K562 (cell line): ENCODE results near the gene ZBTB16. TPM values are rescaled to one million over a fixed set of nuclear protein-coding genes. Genes with fewer than 3 reads are reported as not detected.
A peak's percentile ranks its signal among the peaks of the same experiment; 100 is the strongest.

Experiments
- BRF2 ChIP-seq: IDR thresholded peaks from 3 replicates; pipeline ENCODE4 v1.6.1; 2011; ENCODE audit warnings: borderline replicate concordance, mild to moderate bottlenecking; ENCODE audit not compliant: insufficient read length, insufficient read depth
- CTCF ChIP-seq, 3 experiments: IDR thresholded peaks in 2 of 3; conservative IDR thresholded peaks in 1 of 3; 2 replicates each; pipeline ENCODE4 v1.5.1; 2011 to 2012; ENCODE audit warnings: low read length in 3 of 3, mild to moderate bottlenecking in 3 of 3, control low read depth in 2 of 3, improper control_type of control experiment in 1 of 3, inconsistent platforms in 1 of 3, low read depth in 1 of 3, mixed read lengths in 1 of 3, moderate library complexity in 1 of 3; ENCODE audit not compliant: insufficient read depth in 2 of 3
- E4F1 ChIP-seq: fragments of 250-450 bp; sonication (Bioruptor Pico); IDR thresholded peaks from 2 replicates; pipeline ENCODE4 v1.5.0; 2021; ENCODE audit warnings: mild to moderate bottlenecking, borderline replicate concordance
- HBP1 ChIP-seq: fragments of 450-650 bp; formaldehyde crosslinking; IDR thresholded peaks from 2 replicates; pipeline ENCODE4 v1.4.0; 2022; ENCODE audit warnings: missing genetic modification characterization
- HMGN3 ChIP-seq: IDR thresholded peaks from 2 replicates; pipeline ENCODE4 v1.6.1; 2011; ENCODE audit warnings: borderline replicate concordance, low read depth, mild to moderate bottlenecking, mixed read lengths, low read length; ENCODE audit not compliant: insufficient read length; ENCODE audit errors: extremely low read depth
- IRF9 ChIP-seq: fragments of 450-650 bp; IDR thresholded peaks from 2 replicates; pipeline ENCODE4 v1.6.1; 2016; ENCODE audit warnings: missing biosample characterization, missing genetic modification characterization
- KLF6 ChIP-seq: fragments of 250-450 bp; sonication (Bioruptor Pico); IDR thresholded peaks from 2 replicates; pipeline ENCODE4 v1.4.0; 2020; ENCODE audit warnings: mild to moderate bottlenecking, moderate library complexity, borderline replicate concordance
- PHB ChIP-seq: fragments of 250-450 bp; sonication (Bioruptor Pico); IDR thresholded peaks from 2 replicates; pipeline ENCODE4 v1.5.0; 2021
- SMARCE1 ChIP-seq: fragments of 450-650 bp; IDR thresholded peaks from 2 replicates; pipeline ENCODE4 v1.7.1; 2016; ENCODE audit warnings: mild to moderate bottlenecking
- SNRNP70 ChIP-seq: fragments of 200-400 bp; formaldehyde crosslinking; optimal IDR thresholded peaks from 2 replicates; pipeline ENCODE3; 2017; ENCODE audit warnings: low read depth, low read length
- TFE3 ChIP-seq: fragments of 450-650 bp; formaldehyde crosslinking; IDR thresholded peaks from 2 replicates; pipeline ENCODE4 v1.4.0; 2020; ENCODE audit warnings: mild to moderate bottlenecking, mixed read lengths
- ZBTB12 ChIP-seq: fragments of 250-450 bp; sonication (Bioruptor Pico); IDR thresholded peaks from 2 replicates; pipeline ENCODE4 v1.4.0; 2020
- ZNF316 ChIP-seq: fragments of 450-650 bp; IDR thresholded peaks from 2 replicates; pipeline ENCODE4 v1.6.1; 2016
- ZZZ3 ChIP-seq: fragments of 450-650 bp; IDR thresholded peaks from 2 replicates; pipeline ENCODE4 v1.6.1; 2016; ENCODE audit warnings: antibody characterized with exemption, mild to moderate bottlenecking, moderate library complexity
- polyA plus RNA-seq, 8 experiments: library from polyadenylated mRNA; depleted of rRNA in 4 of 8; stranded (reverse) in 5 of 8; unstranded in 3 of 8; fragments of >200 nt; fragmentation: Nextera tagmentation in 2 of 8; fragmentation: Illumina TruSeq in 1 of 8; extraction: Ambion mirVana in 2 of 8; extraction: Trizol in 1 of 8; gene quantifications; 2 replicates each; pipeline versions ENCODE4 v1.2.1 to v1.2.3, GENCODE V29; 2011 to 2014; ENCODE audit warnings: inconsistent platforms in 1 of 8, missing spikeins in 1 of 8
- total RNA-seq, 7 experiments: library from RNA; depleted of rRNA in 6 of 7; stranded (reverse); fragments of >200 nt in 6 of 7; fragmentation: Illumina TruSeq in 2 of 7; extraction: Trizol in 2 of 7; gene quantifications; 2 replicates each; pipeline versions ENCODE4 v1.2.1 to v1.2.3, GENCODE V29; 2011 to 2021; ENCODE audit warnings: low replicate concordance in 1 of 7

The ZBTB16 gene
- total and polyA plus RNA-seq, 9 of the 15 experiments (the other 6 are each of a cell fraction or from before 2014, with no cell fraction given), result 0.06 to 0.40 (median 0.24) TPM; not detected in 4

GRCh38 chr11:114250993-114251814 is 191.7 kb downstream of the ZBTB16 start (continued):
- no peak for TF ChIP-seq E4F1 (CRISPR knock-in tag)
- peak; percentile 38; the same call in 1 of the 2 replicates for TF ChIP-seq ZNF316
- no peak for TF ChIP-seq SNRNP70
- TF ChIP-seq BRF2, result no peak
- TF ChIP-seq CTCF (IDR thresholded peaks at IDR 0.05 in 2 of 3, conservative IDR thresholded peaks at IDR 0.05 in 1 of 3; ENCODE audit: insufficient read depth in 2 of 3, low read depth in 1 of 3, low read length in 3 of 3), result peak in 1 of 3 experiments; percentile 17; a peak in 1 of 6 replicates
- TF ChIP-seq PHB (CRISPR knock-in tag), result no peak
- no peak for TF ChIP-seq HBP1 (CRISPR knock-in tag)
- TF ChIP-seq KLF6 (CRISPR knock-in tag), result no peak
- no peak for TF ChIP-seq TFE3 (CRISPR knock-in tag)
- TF ChIP-seq ZBTB12 (CRISPR knock-in tag), result no peak
- no peak for TF ChIP-seq IRF9 (tag)
- no peak for TF ChIP-seq SMARCE1
- TF ChIP-seq ZZZ3, result no peak
- no peak for TF ChIP-seq HMGN3
